Measurements from ENCODE around the gene CLEC10A.
A peak's percentile ranks its signal among the peaks of the same experiment; 100 is the strongest.
"Not testable (repeated sequence)": the region's sequence is repeated elsewhere in the genome, so short reads cannot be mapped to it uniquely, and the experiment has no call there.

CLEC10A gene

GRCh38 chr17:7088442-7088841, 8.4 kb upstream of the CLEC10A start:
- not testable (repeated sequence) for H3K4me1 ChIP-seq (ENCODE audit: control insufficient read depth in 1 of 2, insufficient read depth in 2 of 2, low read length in 2 of 2); H3K4me3 ChIP-seq (ENCODE audit: low read depth in 1 of 2, low read length in 2 of 2); H3K36me3 ChIP-seq (ENCODE audit: control insufficient read depth in 1 of 2, insufficient read depth in 2 of 2, low read length in 2 of 2); H3K27ac ChIP-seq (ENCODE audit: low read length); H3K9me3 ChIP-seq (ENCODE audit: control insufficient read depth in 1 of 2, low read length in 2 of 2); H3K27me3 ChIP-seq (ENCODE audit: low read depth, low read length)

- Histone ChIP-seq H3K4me3 (ENCODE audit: low read depth in 1 of 2, low read length in 2 of 2) (no peak overlapping the region), H3K9me3 (ENCODE audit: control insufficient read depth in 1 of 2, low read length in 2 of 2) (no peaks in the 10 kb centered on the region), H3K36me3 (ENCODE audit: control insufficient read depth in 1 of 2, insufficient read depth in 2 of 2, low read length in 2 of 2) (no peaks in the 10 kb centered on the region), H3K27ac (ENCODE audit: low read length) (no peak overlapping the region), H3K4me1 (ENCODE audit: control insufficient read depth in 1 of 2, insufficient read depth in 2 of 2, low read length in 2 of 2) (no peaks in the 10 kb centered on the region), H3K27me3 (ENCODE audit: low read depth, low read length) (no peaks in the 10 kb centered on the region)
These were observed 4.0 kb upstream of the CLEC10A start for GRCh38 chr17:7084088-7084487.

- Histone ChIP-seq H3K36me3 (ENCODE audit: control insufficient read depth in 1 of 2, insufficient read depth in 2 of 2, low read length in 2 of 2) (no peaks in the 10 kb centered on the region), H3K4me3 (ENCODE audit: low read depth in 1 of 2, low read length in 2 of 2) (no peak overlapping the region), H3K4me1 (ENCODE audit: control insufficient read depth in 1 of 2, insufficient read depth in 2 of 2, low read length in 2 of 2) (no peaks in the 10 kb centered on the region), H3K27me3 (ENCODE audit: low read depth, low read length) (no peaks in the 10 kb centered on the region), H3K9me3 (ENCODE audit: control insufficient read depth in 1 of 2, low read length in 2 of 2) (no peaks in the 10 kb centered on the region), H3K27ac (ENCODE audit: low read length) (no peak overlapping the region)
These were observed 3.5 kb upstream of the CLEC10A start for GRCh38 chr17:7083592-7083991.

GRCh38 chr17:7081341-7082062, 1.5 kb upstream of the CLEC10A start:
- no peaks in the 10 kb centered on the region for H3K4me1 ChIP-seq (ENCODE audit: control insufficient read depth in 1 of 2, insufficient read depth in 2 of 2, low read length in 2 of 2)
- no peaks in the 10 kb centered on the region for H3K27me3 ChIP-seq (ENCODE audit: low read depth, low read length)
- no peaks in the 10 kb centered on the region for H3K36me3 ChIP-seq (ENCODE audit: control insufficient read depth in 1 of 2, insufficient read depth in 2 of 2, low read length in 2 of 2)
- H3K4me3 ChIP-seq (ENCODE audit: low read depth in 1 of 2, low read length in 2 of 2), result no peak overlapping the region
- no peak overlapping the region for H3K27ac ChIP-seq (ENCODE audit: low read length)
- no peaks in the 10 kb centered on the region for H3K9me3 ChIP-seq (ENCODE audit: control insufficient read depth in 1 of 2, low read length in 2 of 2)

- H3K4me3 ChIP-seq (ENCODE audit: low read depth in 1 of 2, low read length in 2 of 2), result no peak overlapping the region
- H3K4me1 ChIP-seq (ENCODE audit: control insufficient read depth in 1 of 2, insufficient read depth in 2 of 2, low read length in 2 of 2), result no peaks in the 10 kb centered on the region
- H3K9me3 ChIP-seq (ENCODE audit: control insufficient read depth in 1 of 2, low read length in 2 of 2), result no peaks in the 10 kb centered on the region
- peak overlapping the region; percentile 23 for H3K27ac ChIP-seq (ENCODE audit: low read length)
- H3K27me3 ChIP-seq (ENCODE audit: low read depth, low read length), result no peaks in the 10 kb centered on the region
- H3K36me3 ChIP-seq (ENCODE audit: control insufficient read depth in 1 of 2, insufficient read depth in 2 of 2, low read length in 2 of 2), result no peaks in the 10 kb centered on the region
These were observed 498 bp upstream of the CLEC10A start for GRCh38 chr17:7080456-7081041.

GRCh38 chr17:7078711-7079110, 1.3 kb downstream of the CLEC10A start:
- Histone ChIP-seq H3K27me3 (ENCODE audit: low read depth, low read length) (no peaks in the 10 kb centered on the region), H3K4me3 (ENCODE audit: low read depth in 1 of 2, low read length in 2 of 2) (no peak overlapping the region), H3K36me3 (ENCODE audit: control insufficient read depth in 1 of 2, insufficient read depth in 2 of 2, low read length in 2 of 2) (no peaks in the 10 kb centered on the region), H3K9me3 (ENCODE audit: control insufficient read depth in 1 of 2, low read length in 2 of 2) (no peaks in the 10 kb centered on the region), H3K4me1 (ENCODE audit: control insufficient read depth in 1 of 2, insufficient read depth in 2 of 2, low read length in 2 of 2) (no peaks in the 10 kb centered on the region), H3K27ac (ENCODE audit: low read length) (no peak overlapping the region)

- no peaks in the 10 kb centered on the region for H3K27me3 ChIP-seq (ENCODE audit: low read depth, low read length)
- H3K27ac ChIP-seq (ENCODE audit: low read length), result no peak overlapping the region
- H3K4me1 ChIP-seq (ENCODE audit: control insufficient read depth in 1 of 2, insufficient read depth in 2 of 2, low read length in 2 of 2), result no peaks in the 10 kb centered on the region
- no peaks in the 10 kb centered on the region for H3K9me3 ChIP-seq (ENCODE audit: control insufficient read depth in 1 of 2, low read length in 2 of 2)
- H3K36me3 ChIP-seq (ENCODE audit: control insufficient read depth in 1 of 2, insufficient read depth in 2 of 2, low read length in 2 of 2), result no peaks in the 10 kb centered on the region
- H3K4me3 ChIP-seq (ENCODE audit: low read depth in 1 of 2, low read length in 2 of 2), result no peak overlapping the region
These were observed 2.0 kb downstream of the CLEC10A start for GRCh38 chr17:7077911-7078546.

GRCh38 chr17:7074931-7075330, 5.1 kb downstream of the CLEC10A start:
- no peaks in the 10 kb centered on the region for H3K27me3 ChIP-seq (ENCODE audit: low read depth, low read length)
- H3K27ac ChIP-seq (ENCODE audit: low read length), result no peak overlapping the region

GRCh38 chr17:7072406-7072805, 7.6 kb downstream of the CLEC10A start:
- H3K4me3 ChIP-seq (ENCODE audit: low read depth in 1 of 2, low read length in 2 of 2), result no peak overlapping the region
- H3K27me3 ChIP-seq (ENCODE audit: low read depth, low read length), result no peaks in the 10 kb centered on the region
- H3K27ac ChIP-seq (ENCODE audit: low read length), result no peak overlapping the region
- H3K9me3 ChIP-seq (ENCODE audit: control insufficient read depth in 1 of 2, low read length in 2 of 2), result peaks cover 0 to 6% of the 10 kb centered on the region in 2 donors
- no peaks in the 10 kb centered on the region for H3K4me1 ChIP-seq (ENCODE audit: control insufficient read depth in 1 of 2, insufficient read depth in 2 of 2, low read length in 2 of 2)
- no peaks in the 10 kb centered on the region for H3K36me3 ChIP-seq (ENCODE audit: control insufficient read depth in 1 of 2, insufficient read depth in 2 of 2, low read length in 2 of 2)

More at GRCh38 chr17:7074931-7075330, 5.1 kb downstream of the CLEC10A start:
- Histone ChIP-seq H3K9me3 (ENCODE audit: control insufficient read depth in 1 of 2, low read length in 2 of 2) (no peaks in the 10 kb centered on the region), H3K4me1 (ENCODE audit: control insufficient read depth in 1 of 2, insufficient read depth in 2 of 2, low read length in 2 of 2) (no peaks in the 10 kb centered on the region), H3K4me3 (ENCODE audit: low read depth in 1 of 2, low read length in 2 of 2) (no peak overlapping the region), H3K36me3 (ENCODE audit: control insufficient read depth in 1 of 2, insufficient read depth in 2 of 2, low read length in 2 of 2) (no peaks in the 10 kb centered on the region)

GRCh38 chr17:7070712-7071111, 9.3 kb downstream of the CLEC10A start:
- no peak overlapping the region for H3K27ac ChIP-seq (ENCODE audit: low read length)
- peaks cover 0 to 6% of the 10 kb centered on the region in 2 donors for H3K9me3 ChIP-seq (ENCODE audit: control insufficient read depth in 1 of 2, low read length in 2 of 2)
- no peaks in the 10 kb centered on the region for H3K36me3 ChIP-seq (ENCODE audit: control insufficient read depth in 1 of 2, insufficient read depth in 2 of 2, low read length in 2 of 2)
- H3K27me3 ChIP-seq (ENCODE audit: low read depth, low read length), result no peaks in the 10 kb centered on the region
- H3K4me3 ChIP-seq (ENCODE audit: low read depth in 1 of 2, low read length in 2 of 2), result no peak overlapping the region
- no peaks in the 10 kb centered on the region for H3K4me1 ChIP-seq (ENCODE audit: control insufficient read depth in 1 of 2, insufficient read depth in 2 of 2, low read length in 2 of 2)

GRCh38 chr17:7068268-7068667, 11.8 kb downstream of the CLEC10A start:
- H3K27me3 ChIP-seq (ENCODE audit: low read depth, low read length), result no peaks in the 10 kb centered on the region
- peak overlapping the region in 1 of 2 donors; percentile 29 for H3K4me3 ChIP-seq (ENCODE audit: low read depth in 1 of 2, low read length in 2 of 2)
- peaks cover 0 to 6% of the 10 kb centered on the region in 2 donors for H3K9me3 ChIP-seq (ENCODE audit: control insufficient read depth in 1 of 2, low read length in 2 of 2)
- H3K4me1 ChIP-seq (ENCODE audit: control insufficient read depth in 1 of 2, insufficient read depth in 2 of 2, low read length in 2 of 2), result no peaks in the 10 kb centered on the region
- H3K27ac ChIP-seq (ENCODE audit: low read length), result no peak overlapping the region
- no peaks in the 10 kb centered on the region for H3K36me3 ChIP-seq (ENCODE audit: control insufficient read depth in 1 of 2, insufficient read depth in 2 of 2, low read length in 2 of 2)

Measured in muscle layer of duodenum (tissue), 2 donors.